ENCODE measurements around the gene LAPTM5. TPM values are rescaled to one million over a fixed set of nuclear protein-coding genes. Genes with fewer than 3 reads are reported as not detected.

Gene LAPTM5
- total RNA-seq, 1 experiment from 2014 or later, result 0.15 TPM

GRCh38 chr1:30758121-30758688 lies 631 bp upstream of the LAPTM5 start:
- Mint-ChIP-seq H3K27me3 (ENCODE audit: low read depth) (peaks cover 4% of the 10 kb centered on the region), H3K36me3 (ENCODE audit: insufficient read depth in 1 of 3, low read depth in 3 of 3) (peaks cover 0 to 5% (median 0%) of the 10 kb centered on the region in 3 experiments; a peak in 1 of 7 replicates), H3K9me3 (peaks cover 0 to 4% of the 10 kb centered on the region in 2 experiments; a peak in 2 of 5 replicates), H3K27ac (no peak overlapping the region), H3K4me1 (peaks cover 19 to 30% of the 10 kb centered on the region in 2 experiments), H3K4me3 (no peak overlapping the region)
- Histone ChIP-seq H3T11ph (ENCODE audit: low read length) (no peak overlapping the region), H3K4me1 (ENCODE audit: insufficient read depth, low read length) (no peaks in the 10 kb centered on the region), H3K56ac (ENCODE audit: insufficient read length, low read depth, low read length) (no peak overlapping the region), H3K23ac (ENCODE audit: insufficient read length, low read depth, low read length) (no peak overlapping the region), H2AK5ac (ENCODE audit: insufficient read length, low read length) (no peak overlapping the region), H2BK15ac (ENCODE audit: low read depth, low read length) (no peak overlapping the region), H3K23me2 (ENCODE audit: insufficient read length, low read depth, low read length, poor library complexity, severe bottlenecking) (no peaks in the 10 kb centered on the region), H2BK5ac (ENCODE audit: insufficient read length, low read length) (no peak overlapping the region), H4K8ac (replicated peaks; ENCODE audit: insufficient read length, low read depth, low read length) (no peak overlapping the region), H4K20me1 (ENCODE audit: control insufficient read depth, insufficient read depth, insufficient read length) (no peaks in the 10 kb centered on the region), H2BK12ac (ENCODE audit: insufficient read length, low read depth, low read length) (no peak overlapping the region), H3K18ac (ENCODE audit: insufficient read length, low read depth, low read length) (no peak overlapping the region), H3K4me2 (ENCODE audit: insufficient read depth, insufficient read length, low read length) (no peak overlapping the region), H3K14ac (ENCODE audit: insufficient read depth, low read length) (no peak overlapping the region), H3K79me2 (ENCODE audit: insufficient read depth, low read length) (no peaks in the 10 kb centered on the region), H3K9ac (ENCODE audit: extremely low read depth, insufficient read length, low read length) (no peak overlapping the region), H4K91ac (ENCODE audit: insufficient read length, low read depth, low read length) (no peak overlapping the region), H2BK120ac (ENCODE audit: low read depth, low read length, poor library complexity, severe bottlenecking) (no peak overlapping the region), H2AFZ (ENCODE audit: low read length) (no peak overlapping the region), H3K27me3 (ENCODE audit: insufficient read depth, low read length) (no peaks in the 10 kb centered on the region), H3K79me1 (ENCODE audit: insufficient read depth, low read depth, low read length, poor library complexity, severe bottlenecking) (no peaks in the 10 kb centered on the region), H2BK20ac (ENCODE audit: low read depth, low read length, poor library complexity, severe bottlenecking) (no peak overlapping the region), H3K9me3 (ENCODE audit: control insufficient read depth, low read depth, low read length) (no peaks in the 10 kb centered on the region), H3K4ac (ENCODE audit: low read depth, low read length) (no peak overlapping the region), H4K5ac (ENCODE audit: insufficient read length, low read depth, low read length) (no peak overlapping the region), H3K27ac (ENCODE audit: insufficient read length, low read depth, low read length) (no peak overlapping the region)
- TF ChIP-seq, protein P1, sequence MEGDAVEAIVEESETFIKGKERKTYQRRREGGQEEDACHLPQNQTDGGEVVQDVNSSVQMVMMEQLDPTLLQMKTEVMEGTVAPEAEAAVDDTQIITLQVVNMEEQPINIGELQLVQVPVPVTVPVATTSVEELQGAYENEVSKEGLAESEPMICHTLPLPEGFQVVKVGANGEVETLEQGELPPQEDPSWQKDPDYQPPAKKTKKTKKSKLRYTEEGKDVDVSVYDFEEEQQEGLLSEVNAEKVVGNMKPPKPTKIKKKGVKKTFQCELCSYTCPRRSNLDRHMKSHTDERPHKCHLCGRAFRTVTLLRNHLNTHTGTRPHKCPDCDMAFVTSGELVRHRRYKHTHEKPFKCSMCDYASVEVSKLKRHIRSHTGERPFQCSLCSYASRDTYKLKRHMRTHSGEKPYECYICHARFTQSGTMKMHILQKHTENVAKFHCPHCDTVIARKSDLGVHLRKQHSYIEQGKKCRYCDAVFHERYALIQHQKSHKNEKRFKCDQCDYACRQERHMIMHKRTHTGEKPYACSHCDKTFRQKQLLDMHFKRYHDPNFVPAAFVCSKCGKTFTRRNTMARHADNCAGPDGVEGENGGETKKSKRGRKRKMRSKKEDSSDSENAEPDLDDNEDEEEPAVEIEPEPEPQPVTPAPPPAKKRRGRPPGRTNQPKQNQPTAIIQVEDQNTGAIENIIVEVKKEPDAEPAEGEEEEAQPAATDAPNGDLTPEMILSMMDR (conservative IDR thresholded peaks at IDR 0.05), result no peak
- no peak for DNase-seq
- no CpG with 5 or more reads among the region's 7 CpGs for WGBS (ENCODE audit: extremely low coverage, insufficient read length, low lambda C conversion rate)
